ENCODE measurements around the gene CLCN4. TPM values are rescaled to one million over a fixed set of nuclear protein-coding genes. Genes with fewer than 3 reads are reported as not detected.

The CLCN4 gene
- polyA plus RNA-seq, 1 donor = 1.9 TPM

- H3K27ac ChIP-seq (ENCODE audit: low read length) = no peak overlapping the region
- H3K4me3 ChIP-seq (ENCODE audit: low read length) = no peak overlapping the region
- peaks cover 9% of the 10 kb centered on the region for H3K36me3 ChIP-seq (ENCODE audit: control insufficient read depth, insufficient read depth, low read length)
- no CpG with 5 or more reads among the region's 9 CpGs for WGBS (ENCODE audit: insufficient coverage, low lambda C conversion rate)
- no peaks in the 10 kb centered on the region for H3K27me3 ChIP-seq (ENCODE audit: control insufficient read depth, insufficient read depth, low read length)
- H3K9me3 ChIP-seq (ENCODE audit: control insufficient read depth, low read depth, low read length) = peaks cover 23% of the 10 kb centered on the region
- no peaks in the 10 kb centered on the region for H3K4me1 ChIP-seq (ENCODE audit: control insufficient read depth, insufficient read depth, low read length)
- no peak for DNase-seq
Measured at GRCh38 chrX:10117864-10118377, 38.9 kb upstream of the CLCN4 start.

- Histone ChIP-seq H3K9me3 (ENCODE audit: control insufficient read depth, low read depth, low read length) (peaks cover 23% of the 10 kb centered on the region), H3K27ac (ENCODE audit: low read length) (no peak overlapping the region), H3K36me3 (ENCODE audit: control insufficient read depth, insufficient read depth, low read length) (peaks cover 9% of the 10 kb centered on the region), H3K4me3 (ENCODE audit: low read length) (no peak overlapping the region), H3K4me1 (ENCODE audit: control insufficient read depth, insufficient read depth, low read length) (no peaks in the 10 kb centered on the region), H3K27me3 (ENCODE audit: control insufficient read depth, insufficient read depth, low read length) (no peaks in the 10 kb centered on the region)
- no peak for DNase-seq
- WGBS (ENCODE audit: insufficient coverage, low lambda C conversion rate) = no CpG with 5 or more reads among the region's 4 CpGs
Measured at GRCh38 chrX:10118530-10118929, 38.2 kb upstream of the CLCN4 start.

- Histone ChIP-seq H3K9me3 (ENCODE audit: control insufficient read depth, low read depth, low read length) (peaks cover 27% of the 10 kb centered on the region), H3K4me3 (ENCODE audit: low read length) (no peak overlapping the region), H3K36me3 (ENCODE audit: control insufficient read depth, insufficient read depth, low read length) (peaks cover 13% of the 10 kb centered on the region), H3K4me1 (ENCODE audit: control insufficient read depth, insufficient read depth, low read length) (no peaks in the 10 kb centered on the region), H3K27ac (ENCODE audit: low read length) (no peak overlapping the region), H3K27me3 (ENCODE audit: control insufficient read depth, insufficient read depth, low read length) (no peaks in the 10 kb centered on the region)
- peak; percentile 33 to 70 for DNase-seq
- WGBS (ENCODE audit: insufficient coverage, low lambda C conversion rate) = no CpG with 5 or more reads among the region's 16 CpGs
Measured at GRCh38 chrX:10119399-10119990, 37.3 kb upstream of the CLCN4 start.

- no peak for DNase-seq
- no peaks in the 10 kb centered on the region for H3K27me3 ChIP-seq (ENCODE audit: control insufficient read depth, insufficient read depth, low read length)
- no peak overlapping the region for H3K4me3 ChIP-seq (ENCODE audit: low read length)
- no peak overlapping the region for H3K27ac ChIP-seq (ENCODE audit: low read length)
- H3K9me3 ChIP-seq (ENCODE audit: control insufficient read depth, low read depth, low read length) = peaks cover 27% of the 10 kb centered on the region
- WGBS (ENCODE audit: insufficient coverage, low lambda C conversion rate) = 100% methylated on average over 2 of the region's 8 CpGs
- H3K36me3 ChIP-seq (ENCODE audit: control insufficient read depth, insufficient read depth, low read length) = peaks cover 16% of the 10 kb centered on the region
- no peaks in the 10 kb centered on the region for H3K4me1 ChIP-seq (ENCODE audit: control insufficient read depth, insufficient read depth, low read length)
Measured at GRCh38 chrX:10120331-10120730, 36.4 kb upstream of the CLCN4 start.

- Histone ChIP-seq H3K4me3 (ENCODE audit: low read length) (no peak overlapping the region), H3K36me3 (ENCODE audit: control insufficient read depth, insufficient read depth, low read length) (peaks cover 16% of the 10 kb centered on the region), H3K27ac (ENCODE audit: low read length) (no peak overlapping the region), H3K27me3 (ENCODE audit: control insufficient read depth, insufficient read depth, low read length) (no peaks in the 10 kb centered on the region), H3K9me3 (ENCODE audit: control insufficient read depth, low read depth, low read length) (peaks cover 28% of the 10 kb centered on the region), H3K4me1 (ENCODE audit: control insufficient read depth, insufficient read depth, low read length) (no peaks in the 10 kb centered on the region)
- DNase-seq = no peak
- no CpG with 5 or more reads among the region's 7 CpGs for WGBS (ENCODE audit: insufficient coverage, low lambda C conversion rate)
Measured at GRCh38 chrX:10120828-10121227, 35.9 kb upstream of the CLCN4 start.

GRCh38 chrX:10121787-10122186 lies 35.0 kb upstream of the CLCN4 start:
- H3K4me3 ChIP-seq (ENCODE audit: low read length) = no peak overlapping the region
- peaks cover 31% of the 10 kb centered on the region for H3K9me3 ChIP-seq (ENCODE audit: control insufficient read depth, low read depth, low read length)
- no peak for DNase-seq
- peaks cover 19% of the 10 kb centered on the region for H3K36me3 ChIP-seq (ENCODE audit: control insufficient read depth, insufficient read depth, low read length)
- WGBS (ENCODE audit: insufficient coverage, low lambda C conversion rate) = 82% methylated on average over 3 of the region's 9 CpGs
- H3K27me3 ChIP-seq (ENCODE audit: control insufficient read depth, insufficient read depth, low read length) = no peaks in the 10 kb centered on the region
- H3K4me1 ChIP-seq (ENCODE audit: control insufficient read depth, insufficient read depth, low read length) = no peaks in the 10 kb centered on the region
- no peak overlapping the region for H3K27ac ChIP-seq (ENCODE audit: low read length)

- WGBS (ENCODE audit: insufficient coverage, low lambda C conversion rate) = no CpG with 5 or more reads among the region's 20 CpGs
- Histone ChIP-seq H3K36me3 (ENCODE audit: control insufficient read depth, insufficient read depth, low read length) (peaks cover 13% of the 10 kb centered on the region), H3K4me1 (ENCODE audit: control insufficient read depth, insufficient read depth, low read length) (no peaks in the 10 kb centered on the region), H3K27me3 (ENCODE audit: control insufficient read depth, insufficient read depth, low read length) (no peaks in the 10 kb centered on the region), H3K27ac (ENCODE audit: low read length) (no peak overlapping the region), H3K4me3 (ENCODE audit: low read length) (no peak overlapping the region), H3K9me3 (ENCODE audit: control insufficient read depth, low read depth, low read length) (peaks cover 14% of the 10 kb centered on the region)
- DNase-seq = no peak
Measured at GRCh38 chrX:10124506-10125247, 32.1 kb upstream of the CLCN4 start.

GRCh38 chrX:10125248-10125615 lies 31.5 kb upstream of the CLCN4 start:
- no CpG with 5 or more reads among the region's 13 CpGs for WGBS (ENCODE audit: insufficient coverage, low lambda C conversion rate)
- H3K36me3 ChIP-seq (ENCODE audit: control insufficient read depth, insufficient read depth, low read length) = peaks cover 14% of the 10 kb centered on the region
- H3K27me3 ChIP-seq (ENCODE audit: control insufficient read depth, insufficient read depth, low read length) = no peaks in the 10 kb centered on the region
- no peak for DNase-seq
- no peaks in the 10 kb centered on the region for H3K4me1 ChIP-seq (ENCODE audit: control insufficient read depth, insufficient read depth, low read length)
- no peak overlapping the region for H3K4me3 ChIP-seq (ENCODE audit: low read length)
- no peak overlapping the region for H3K27ac ChIP-seq (ENCODE audit: low read length)
- H3K9me3 ChIP-seq (ENCODE audit: control insufficient read depth, low read depth, low read length) = peaks cover 12% of the 10 kb centered on the region

GRCh38 chrX:10126044-10126443 lies 30.7 kb upstream of the CLCN4 start:
- Histone ChIP-seq H3K4me1 (ENCODE audit: control insufficient read depth, insufficient read depth, low read length) (no peaks in the 10 kb centered on the region), H3K9me3 (ENCODE audit: control insufficient read depth, low read depth, low read length) (peaks cover 12% of the 10 kb centered on the region), H3K27ac (ENCODE audit: low read length) (no peak overlapping the region), H3K27me3 (ENCODE audit: control insufficient read depth, insufficient read depth, low read length) (no peaks in the 10 kb centered on the region), H3K4me3 (ENCODE audit: low read length) (no peak overlapping the region), H3K36me3 (ENCODE audit: control insufficient read depth, insufficient read depth, low read length) (peaks cover 14% of the 10 kb centered on the region)
- DNase-seq = no peak
- WGBS (ENCODE audit: insufficient coverage, low lambda C conversion rate) = no CpG with 5 or more reads among the region's 23 CpGs

GRCh38 chrX:10126834-10127233 lies 29.9 kb upstream of the CLCN4 start:
- Histone ChIP-seq H3K4me1 (ENCODE audit: control insufficient read depth, insufficient read depth, low read length) (no peaks in the 10 kb centered on the region), H3K27ac (ENCODE audit: low read length) (no peak overlapping the region), H3K27me3 (ENCODE audit: control insufficient read depth, insufficient read depth, low read length) (no peaks in the 10 kb centered on the region), H3K4me3 (ENCODE audit: low read length) (no peak overlapping the region), H3K36me3 (ENCODE audit: control insufficient read depth, insufficient read depth, low read length) (peaks cover 14% of the 10 kb centered on the region), H3K9me3 (ENCODE audit: control insufficient read depth, low read depth, low read length) (peaks cover 9% of the 10 kb centered on the region)
- WGBS (ENCODE audit: insufficient coverage, low lambda C conversion rate) = 100% methylated on average over 1 of the region's 10 CpGs
- DNase-seq = no peak

Data from large intestine (tissue), 3 donors.